Measurements from ENCODE around the gene STON1. TPM values are rescaled to one million over a fixed set of nuclear protein-coding genes. Genes with fewer than 3 reads are reported as not detected.

Gene STON1
- total RNA-seq, 2 donors from 2014 or later = 15.0 to 19.5 TPM

GRCh38 chr2:48572816-48573215, 42.9 kb downstream of the STON1 start:
- H3K27ac ChIP-seq (ENCODE audit: low read depth, low read length) = peak overlapping the region; percentile 70
- no peaks in the 10 kb centered on the region for H3K27me3 Mint-ChIP-seq (ENCODE audit: insufficient read depth)
- DNase-seq = peak; percentile 70
- no peak overlapping the region for H3K27ac Mint-ChIP-seq
- H3K4me3 Mint-ChIP-seq = no peak overlapping the region
- peaks cover 14% of the 10 kb centered on the region for H3K36me3 Mint-ChIP-seq (ENCODE audit: low read depth)
- no peaks in the 10 kb centered on the region for H3K36me3 ChIP-seq (ENCODE audit: control insufficient read depth, insufficient read depth, low read length)
- no peak overlapping the region for H3K9ac ChIP-seq (ENCODE audit: extremely low read depth, low read length, poor library complexity, severe bottlenecking)
- no peak overlapping the region for H3K4me3 ChIP-seq (ENCODE audit: low read length)
- H3K27me3 ChIP-seq (ENCODE audit: control insufficient read depth, insufficient read depth, low read length, poor library complexity, severe bottlenecking) = no peaks in the 10 kb centered on the region
- no peak for TF ChIP-seq CTCF (conservative IDR thresholded peaks at IDR 0.05)
- no peaks in the 10 kb centered on the region for H3K4me1 Mint-ChIP-seq
- no peaks in the 10 kb centered on the region for H3K9me3 ChIP-seq (ENCODE audit: control insufficient read depth, low read length)
- 66 to 71% methylated on average over 3 to 5 of the region's 5 CpGs for WGBS, 2 experiments (ENCODE audit: insufficient coverage in 1 of 2, insufficient read length in 1 of 2)
- H3K4me1 ChIP-seq (ENCODE audit: control insufficient read depth, insufficient read depth, low read length) = no peaks in the 10 kb centered on the region
- H3K9me3 Mint-ChIP-seq = no peaks in the 10 kb centered on the region

GRCh38 chr2:48574353-48575287, 44.7 kb downstream of the STON1 start:
- no peak for DNase-seq
- H3K27me3 Mint-ChIP-seq (ENCODE audit: insufficient read depth) = no peaks in the 10 kb centered on the region
- H3K36me3 Mint-ChIP-seq (ENCODE audit: low read depth) = peaks cover 10% of the 10 kb centered on the region
- no peak overlapping the region for H3K9ac ChIP-seq (ENCODE audit: extremely low read depth, low read length, poor library complexity, severe bottlenecking)
- H3K27ac ChIP-seq (ENCODE audit: low read depth, low read length) = no peak overlapping the region
- no peak overlapping the region for H3K4me3 ChIP-seq (ENCODE audit: low read length)
- WGBS, 2 experiments (ENCODE audit: insufficient coverage in 1 of 2, insufficient read length in 1 of 2) = 91 to 96% methylated on average over 4 to 8 of the region's 9 CpGs
- no peak for TF ChIP-seq CTCF (conservative IDR thresholded peaks at IDR 0.05)
- H3K4me1 ChIP-seq (ENCODE audit: control insufficient read depth, insufficient read depth, low read length) = no peaks in the 10 kb centered on the region
- H3K9me3 Mint-ChIP-seq = no peaks in the 10 kb centered on the region
- no peak overlapping the region for H3K27ac Mint-ChIP-seq
- no peaks in the 10 kb centered on the region for H3K4me1 Mint-ChIP-seq
- H3K9me3 ChIP-seq (ENCODE audit: control insufficient read depth, low read length) = no peaks in the 10 kb centered on the region
- H3K27me3 ChIP-seq (ENCODE audit: control insufficient read depth, insufficient read depth, low read length, poor library complexity, severe bottlenecking) = no peaks in the 10 kb centered on the region
- no peak overlapping the region for H3K4me3 Mint-ChIP-seq
- H3K36me3 ChIP-seq (ENCODE audit: control insufficient read depth, insufficient read depth, low read length) = no peaks in the 10 kb centered on the region

- no peak overlapping the region for H3K4me3 ChIP-seq (ENCODE audit: low read length)
- H3K27ac ChIP-seq (ENCODE audit: low read depth, low read length) = no peak overlapping the region
- no peaks in the 10 kb centered on the region for H3K27me3 ChIP-seq (ENCODE audit: control insufficient read depth, insufficient read depth, low read length, poor library complexity, severe bottlenecking)
- no peaks in the 10 kb centered on the region for H3K4me1 ChIP-seq (ENCODE audit: control insufficient read depth, insufficient read depth, low read length)
- no peak for TF ChIP-seq CTCF (conservative IDR thresholded peaks at IDR 0.05)
- Mint-ChIP-seq H3K9me3 (no peaks in the 10 kb centered on the region), H3K27ac (no peak overlapping the region), H3K27me3 (ENCODE audit: insufficient read depth) (no peaks in the 10 kb centered on the region), H3K4me1 (no peaks in the 10 kb centered on the region), H3K36me3 (ENCODE audit: low read depth) (peaks cover 27% of the 10 kb centered on the region), H3K4me3 (no peak overlapping the region)
- no peaks in the 10 kb centered on the region for H3K9me3 ChIP-seq (ENCODE audit: control insufficient read depth, low read length)
- DNase-seq = no peak
- H3K36me3 ChIP-seq (ENCODE audit: control insufficient read depth, insufficient read depth, low read length) = no peaks in the 10 kb centered on the region
- H3K9ac ChIP-seq (ENCODE audit: extremely low read depth, low read length, poor library complexity, severe bottlenecking) = no peak overlapping the region
- WGBS, 2 experiments (ENCODE audit: insufficient coverage in 1 of 2, insufficient read length in 1 of 2) = 80% methylated on average over 3 of the region's 4 CpGs; no CpG with 5 or more reads in 1 of the 2 experiments
These were observed 48.4 kb downstream of the STON1 start for GRCh38 chr2:48578313-48578712.
